GM18526 (cell line): ENCODE measurements around the gene DOCK4.

Source experiments
- POLR2A ChIP-seq: IDR thresholded peaks from 3 replicates; pipeline ENCODE4 v1.6.1; 2011; ENCODE audit not compliant: insufficient read length; ENCODE audit errors: extremely low read depth

DOCK4 gene

DNA sequence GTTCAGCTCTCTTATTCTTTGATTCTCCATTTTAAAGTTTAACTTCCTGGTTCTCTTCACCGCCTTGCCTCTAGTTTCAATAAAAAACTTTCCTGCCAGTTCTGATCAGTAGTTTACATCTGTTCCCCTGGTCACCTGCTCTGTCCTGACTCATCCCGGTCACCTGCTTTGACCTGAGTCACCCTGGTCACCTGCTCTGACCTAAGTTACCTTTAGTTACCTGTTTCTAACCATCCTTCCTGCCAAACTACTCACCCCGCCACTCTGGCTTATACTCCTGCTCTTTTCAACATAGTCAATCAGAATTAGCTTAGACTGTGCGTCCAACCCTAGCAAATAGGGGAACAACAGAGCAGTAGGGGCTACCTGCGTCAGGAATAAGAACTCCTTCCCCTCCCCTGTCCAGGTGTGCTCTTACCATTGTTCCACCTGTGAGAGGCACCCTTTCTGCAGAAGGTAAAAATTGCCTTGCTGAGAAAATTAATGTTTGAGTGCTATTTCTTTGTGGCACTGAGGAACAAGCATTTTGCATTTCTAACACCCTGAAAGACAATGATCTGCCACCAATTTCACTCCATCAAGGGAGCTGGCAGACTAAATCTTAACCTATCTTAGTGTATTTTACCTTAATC, 263.6 kb downstream of the DOCK4 start:
- no peak for TF ChIP-seq POLR2A

DNA sequence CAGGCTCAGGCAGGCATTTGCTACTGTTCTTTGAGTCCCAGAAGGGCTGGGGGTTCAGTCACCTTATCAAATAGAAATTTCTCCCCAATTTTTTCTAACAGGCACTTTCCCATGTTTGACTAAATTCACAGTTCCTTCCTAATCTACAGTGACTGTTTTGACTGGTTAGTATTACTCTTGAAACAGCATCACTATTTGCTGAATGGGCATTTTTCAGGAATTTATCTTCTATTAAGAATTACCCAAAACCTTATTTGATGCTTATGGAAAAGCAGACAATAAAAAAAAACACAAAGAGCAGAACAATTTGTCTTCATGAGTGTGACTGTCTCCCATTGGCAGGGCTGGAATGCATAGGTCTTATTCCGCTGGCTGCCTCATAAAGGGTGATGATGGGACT, 269.0 kb downstream of the DOCK4 start:
- TF ChIP-seq POLR2A = no peak

DNA sequence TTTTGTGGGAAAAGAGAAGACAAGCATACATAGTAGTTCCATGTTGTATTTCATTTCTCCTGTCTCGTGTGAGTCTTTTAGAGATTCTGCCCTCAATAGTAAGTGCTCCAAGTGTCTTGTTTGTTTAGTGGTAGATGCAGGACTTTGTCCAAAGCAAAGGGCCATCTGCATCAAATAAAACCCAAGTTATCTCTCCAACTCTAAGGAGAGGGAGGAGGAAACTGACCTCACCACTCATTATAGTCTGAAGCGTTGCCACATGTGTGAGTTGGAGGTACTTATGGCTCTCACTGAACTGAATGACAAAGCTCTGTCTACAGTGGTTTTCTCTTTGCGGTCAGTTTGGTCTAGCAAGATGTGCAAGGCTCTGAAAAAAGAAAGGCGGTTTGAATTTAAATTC, 272.6 kb downstream of the DOCK4 start:
- no peak for TF ChIP-seq POLR2A

DNA sequence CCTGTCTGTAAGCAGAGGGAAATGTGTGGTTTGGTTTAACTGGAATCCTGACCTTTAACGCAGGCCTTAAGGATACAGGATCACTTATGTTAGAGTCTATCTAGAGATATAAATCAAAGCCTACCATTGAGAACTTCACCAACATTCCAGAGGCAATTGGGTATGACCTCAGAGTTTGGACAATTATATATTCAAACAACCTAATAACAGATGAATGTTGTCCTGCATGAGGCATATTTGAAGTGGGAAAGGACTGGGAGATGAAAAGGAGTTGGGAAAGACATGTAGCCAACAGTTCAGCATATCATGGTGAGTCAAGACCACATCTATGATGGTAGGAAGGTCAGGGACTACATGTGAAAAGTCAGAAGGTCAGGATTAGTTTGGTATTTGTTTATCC, 274.2 kb downstream of the DOCK4 start:
- no peak for TF ChIP-seq POLR2A

DNA sequence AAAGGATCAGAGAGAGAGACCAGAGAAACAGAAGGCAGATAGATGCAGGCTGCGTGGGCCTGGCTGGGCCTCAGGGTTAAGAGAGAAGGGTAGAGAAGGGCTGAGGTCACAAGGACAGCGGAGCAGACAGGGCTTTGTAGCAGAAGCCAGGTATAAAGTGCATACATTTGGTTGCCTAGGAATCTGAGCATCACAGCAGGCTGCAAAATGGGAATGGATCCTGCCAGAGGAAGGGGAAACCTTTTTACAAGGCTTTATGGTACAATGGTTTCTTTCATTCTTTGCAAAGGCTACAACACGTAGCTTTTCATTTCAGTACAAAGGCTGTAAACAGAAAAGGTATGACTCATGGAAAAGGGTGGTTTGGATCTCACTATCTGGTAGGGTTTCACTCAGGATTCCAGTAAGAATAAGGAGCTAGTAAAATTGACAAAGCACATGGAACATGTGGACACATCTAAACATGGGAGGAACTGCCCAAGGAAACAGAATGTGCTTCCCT, 275.1 kb downstream of the DOCK4 start:
- TF ChIP-seq POLR2A = no peak

DNA sequence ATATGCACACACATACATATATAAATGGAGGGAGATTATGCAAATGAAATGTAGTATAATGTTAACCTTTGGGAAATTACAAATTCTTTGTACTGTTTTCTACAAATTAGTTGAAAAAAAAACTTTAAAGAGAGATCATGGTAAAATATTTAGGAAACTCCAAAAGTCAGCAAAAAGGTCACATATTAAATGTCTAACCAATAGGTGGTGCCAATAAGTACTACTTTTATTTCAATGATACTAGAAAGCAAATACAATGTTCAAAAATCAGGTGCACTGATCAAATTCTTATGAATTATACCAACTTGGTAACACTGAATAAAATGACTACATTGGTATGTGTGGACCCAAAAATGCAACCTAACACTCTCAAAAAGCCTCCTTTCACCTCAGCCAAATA, 276.9 kb downstream of the DOCK4 start:
- TF ChIP-seq POLR2A = no peak

DNA sequence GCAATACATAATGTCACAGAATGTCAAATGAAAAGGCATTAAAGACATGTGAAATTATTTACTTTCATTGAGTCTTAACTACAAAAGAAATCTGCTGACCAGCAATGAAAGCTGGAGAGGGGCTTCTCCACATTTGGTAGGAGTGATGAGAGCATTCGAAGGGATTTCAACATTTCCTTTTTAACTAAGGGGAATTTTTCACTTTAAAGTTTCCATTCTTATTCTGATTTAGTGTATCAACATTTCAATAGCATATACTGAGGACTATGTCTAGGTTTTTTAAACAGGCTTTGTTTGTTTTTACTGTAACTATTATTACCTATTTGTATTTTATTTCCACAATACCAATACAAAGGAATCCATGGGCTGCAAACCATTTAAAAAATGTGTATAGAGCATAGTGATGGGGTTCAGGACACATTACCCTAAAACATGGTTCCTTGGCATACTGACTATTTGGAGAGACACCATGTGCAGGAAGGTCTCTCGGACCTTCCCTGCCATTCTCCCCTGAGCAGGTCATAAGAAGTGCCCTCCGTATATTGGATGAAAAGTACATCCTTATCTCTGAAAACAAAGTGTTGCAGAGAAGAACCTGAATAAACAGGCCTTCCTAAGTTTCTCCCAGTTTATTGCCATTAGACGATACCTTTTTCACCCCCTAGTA, 278.7 kb downstream of the DOCK4 start:
- TF ChIP-seq POLR2A = no peak

DNA sequence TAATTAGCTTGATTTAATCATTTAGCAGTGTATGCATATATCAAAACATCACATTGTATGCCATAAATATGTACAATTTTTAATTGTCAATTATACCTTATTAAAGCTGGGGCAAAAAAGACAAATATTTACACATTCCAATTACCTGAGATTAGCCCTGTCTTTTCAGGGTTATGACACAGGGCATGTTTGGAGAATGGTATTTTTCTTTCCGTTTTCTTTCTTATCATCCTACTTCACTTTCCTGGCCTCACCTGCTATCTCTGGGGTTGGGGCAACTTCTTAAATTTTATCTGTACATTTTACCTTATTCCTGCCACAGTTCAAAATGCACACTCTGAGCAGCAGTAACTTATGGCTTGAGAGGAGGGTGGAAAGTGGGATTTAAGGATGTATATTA, 285.9 kb downstream of the DOCK4 start:
- no peak for TF ChIP-seq POLR2A

DNA sequence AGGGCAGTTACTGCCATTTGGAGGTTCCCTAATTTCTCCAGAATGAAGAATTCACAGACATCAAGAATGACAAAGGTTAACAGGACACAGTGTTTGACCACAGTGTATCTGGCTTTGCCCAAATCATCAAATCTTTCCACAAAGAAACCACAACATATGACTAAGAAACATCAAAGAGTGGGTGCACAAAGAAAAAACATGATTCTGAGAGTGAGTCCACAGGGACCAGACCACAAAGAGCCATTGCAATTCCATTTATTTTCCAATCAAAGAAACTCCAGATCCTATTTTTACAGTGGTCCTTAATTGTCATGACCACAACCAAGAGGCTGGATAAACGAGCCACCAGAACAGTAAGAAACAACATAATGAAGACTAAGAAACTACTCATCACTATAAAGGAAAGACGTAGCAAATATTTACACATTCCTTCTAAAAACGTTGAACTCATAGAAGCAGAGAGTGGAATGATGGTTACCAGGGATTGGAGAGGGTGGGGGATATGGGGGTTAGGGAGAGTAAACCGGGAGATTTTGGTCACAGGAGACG, 286.5 kb downstream of the DOCK4 start:
- TF ChIP-seq POLR2A = no peak

DNA sequence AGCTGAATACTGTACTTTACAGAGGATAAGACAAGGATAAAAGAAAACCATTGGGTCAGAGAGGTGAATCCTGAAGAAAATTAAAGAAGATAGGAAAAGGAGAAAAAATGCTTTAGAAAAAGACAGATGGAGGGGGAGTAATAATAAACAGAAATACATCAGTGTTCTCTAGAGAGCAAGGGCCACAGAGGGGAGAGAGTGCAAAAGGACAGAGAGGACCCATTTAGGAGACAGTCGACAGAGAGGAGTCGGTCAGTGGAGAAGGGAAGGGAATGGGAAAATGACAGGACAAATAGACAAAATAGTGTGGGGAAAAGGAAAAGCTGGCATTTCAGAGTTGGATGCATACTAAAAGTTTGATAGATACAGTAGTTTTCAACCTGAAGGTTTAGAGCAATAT, 287.0 kb downstream of the DOCK4 start:
- no peak for TF ChIP-seq POLR2A

DNA sequence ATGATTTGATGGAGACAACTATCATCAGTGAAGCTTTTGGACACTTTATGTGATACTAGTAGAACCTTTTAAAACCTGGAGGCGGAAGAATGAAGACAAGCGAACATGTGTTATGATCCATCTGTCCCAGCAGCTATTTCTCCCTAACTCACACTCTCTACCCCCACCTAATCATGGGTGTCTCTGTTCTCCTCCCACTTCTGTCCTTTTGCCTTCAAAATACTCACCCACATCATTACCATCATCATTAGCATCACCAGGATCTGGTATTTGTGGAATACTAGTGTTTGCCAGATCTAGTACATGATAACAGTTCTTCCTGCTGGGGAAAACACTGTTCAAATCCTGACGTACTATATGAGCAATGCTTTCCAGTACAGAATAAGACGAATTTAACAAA, 287.7 kb downstream of the DOCK4 start:
- no peak for TF ChIP-seq POLR2A

DNA sequence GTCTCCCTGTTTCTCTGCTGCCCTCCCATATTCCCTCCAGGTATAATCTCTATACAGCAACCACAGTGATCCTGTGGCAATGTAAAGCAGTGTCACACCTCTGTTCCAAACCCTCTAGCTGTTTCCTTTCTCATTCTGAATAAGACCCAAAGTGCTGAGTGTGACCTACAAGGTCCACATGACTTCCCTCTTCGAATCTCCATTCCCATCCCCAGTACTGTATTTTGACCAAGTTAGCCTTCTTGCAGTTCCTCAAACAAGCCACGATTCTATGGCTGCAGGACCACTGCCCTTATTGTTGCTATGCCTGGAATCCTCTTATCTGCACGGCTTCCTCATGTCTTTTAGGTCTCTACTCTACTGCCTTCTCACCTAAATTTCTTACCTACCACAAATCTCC, 291.9 kb downstream of the DOCK4 start:
- no peak for TF ChIP-seq POLR2A

DNA sequence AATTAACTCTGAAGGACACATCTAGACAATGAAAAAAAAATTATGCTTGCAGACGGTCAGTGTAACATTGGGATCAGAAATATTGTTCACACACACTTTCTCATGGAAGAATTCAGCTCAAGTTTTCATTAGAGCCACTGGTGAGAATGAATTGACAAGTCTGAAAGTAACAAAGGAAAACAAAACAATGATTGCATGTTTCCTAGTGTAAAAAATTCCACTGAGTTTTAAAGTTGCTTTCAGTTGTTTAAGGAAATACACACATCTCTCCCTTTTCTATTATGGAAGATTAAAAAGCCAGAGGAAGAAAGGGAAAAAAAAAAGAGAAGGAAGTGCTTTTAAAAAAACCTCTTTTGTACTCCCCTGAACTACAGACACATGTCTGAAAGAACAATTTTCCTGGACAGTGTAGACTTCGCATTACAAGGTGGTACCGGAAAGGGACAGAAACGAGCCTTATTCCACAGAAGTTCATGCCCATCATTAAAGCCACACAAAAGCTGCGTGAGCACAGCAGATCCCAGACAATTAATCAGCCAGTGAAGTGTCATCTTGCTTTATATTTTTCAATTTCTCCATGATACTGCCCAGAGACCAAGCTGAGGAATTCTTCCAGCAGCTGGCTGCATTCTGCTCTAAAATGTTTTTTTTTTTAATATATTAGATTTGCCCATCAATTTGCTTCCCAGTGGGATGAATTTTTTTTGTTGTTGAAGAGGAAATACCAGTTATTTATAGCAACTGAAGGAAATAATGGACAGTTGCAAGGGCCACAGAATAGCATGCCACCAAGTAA, 294.8 kb downstream of the DOCK4 start:
- TF ChIP-seq POLR2A = no peak

DNA sequence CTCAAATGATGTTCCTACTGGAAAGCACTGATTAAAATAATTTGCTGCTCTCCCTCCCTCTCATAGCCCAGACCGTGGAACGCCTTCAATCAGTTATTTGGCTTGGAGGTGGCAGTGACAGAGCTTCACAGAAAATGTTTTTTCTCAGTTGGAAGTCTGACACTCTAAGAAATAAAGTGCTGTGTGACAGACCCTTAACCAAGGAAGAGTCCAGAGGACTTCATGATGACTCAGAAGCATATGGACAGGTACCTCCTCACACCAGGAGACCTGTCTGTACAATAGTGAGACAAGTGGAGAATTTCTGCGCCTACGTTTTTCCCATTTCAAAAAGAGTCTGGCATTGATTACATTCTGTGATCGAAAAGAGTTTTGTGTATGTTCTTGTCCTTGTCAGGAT, 295.5 kb downstream of the DOCK4 start:
- TF ChIP-seq POLR2A = no peak

DNA sequence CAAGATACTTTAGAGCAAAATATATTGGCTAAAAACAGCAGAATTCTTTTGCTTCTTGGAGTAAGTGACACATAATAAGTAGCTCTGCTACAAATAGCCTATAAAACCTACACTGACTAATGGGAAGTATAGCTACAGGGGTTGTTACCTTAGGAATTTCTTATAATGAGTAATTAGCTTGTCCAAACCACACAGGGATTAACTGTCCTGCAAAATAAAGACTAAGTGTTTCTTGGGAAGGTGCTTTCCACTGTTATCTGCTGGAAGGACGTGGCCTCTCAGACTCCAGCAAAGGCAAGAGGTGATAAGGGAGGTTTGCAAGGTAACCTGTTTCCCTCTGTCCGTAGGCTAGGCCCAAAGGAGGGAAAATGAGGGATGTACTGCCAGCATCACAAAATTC, 302.4 kb downstream of the DOCK4 start:
- no peak for TF ChIP-seq POLR2A

DNA sequence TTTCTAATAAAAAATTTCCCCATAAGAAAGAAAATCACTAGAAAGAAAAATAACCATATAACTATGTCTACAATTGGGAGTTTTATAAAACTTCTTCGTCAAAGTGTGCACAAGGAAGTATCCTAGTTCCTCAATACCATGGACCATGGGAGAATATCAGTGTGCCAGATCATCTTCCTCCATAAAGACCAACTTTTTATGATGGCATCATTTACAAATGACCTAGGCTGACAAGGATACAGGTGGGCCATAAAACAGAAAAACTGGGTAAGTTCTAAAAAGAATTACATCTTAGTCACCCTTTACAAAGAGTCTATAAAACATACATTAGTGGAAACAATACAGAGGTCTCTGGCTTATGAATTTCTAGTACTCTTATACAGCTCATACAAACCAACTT, 303.2 kb downstream of the DOCK4 start:
- TF ChIP-seq POLR2A = no peak
